A549 (cell line): ENCODE results near the gene NTRK3.

Source experiments
- CHD2 ChIP-seq: fragments of 150-350 bp; IDR thresholded peaks from 2 replicates; pipeline ENCODE4 v1.6.1; 2014; ENCODE audit warnings: low read length; ENCODE audit not compliant: partially characterized antibody
- KDM1A ChIP-seq: fragments of 200-600 bp; sonication (generic); IDR thresholded peaks from 2 replicates; pipeline ENCODE4 v1.6.1; 2016; ENCODE audit warnings: low read depth, mild to moderate bottlenecking
- MAZ ChIP-seq: fragments of 150-350 bp; IDR thresholded peaks from 2 replicates; pipeline ENCODE4 v1.6.1; 2014; ENCODE audit warnings: antibody characterized with exemption, low read depth, low read length, borderline replicate concordance
- POLR2A ChIP-seq: IDR thresholded peaks from 2 replicates; pipeline ENCODE4 v1.6.1; 2012; ENCODE audit warnings: mild to moderate bottlenecking, low read length
- RARB ChIP-seq: fragments of 250-450 bp; sonication (Bioruptor Pico); IDR thresholded peaks from 2 replicates; pipeline ENCODE4 v1.8.0; 2021; ENCODE audit warnings: mild to moderate bottlenecking, moderate library complexity
- TF ChIP-seq, protein P1 (sequence below): fragments of >200 bp; sonication (Bioruptor Twin); formaldehyde crosslinking; IDR thresholded peaks from 3 replicates; pipeline ENCODE4 v1.5.1; 2016

DNA sequence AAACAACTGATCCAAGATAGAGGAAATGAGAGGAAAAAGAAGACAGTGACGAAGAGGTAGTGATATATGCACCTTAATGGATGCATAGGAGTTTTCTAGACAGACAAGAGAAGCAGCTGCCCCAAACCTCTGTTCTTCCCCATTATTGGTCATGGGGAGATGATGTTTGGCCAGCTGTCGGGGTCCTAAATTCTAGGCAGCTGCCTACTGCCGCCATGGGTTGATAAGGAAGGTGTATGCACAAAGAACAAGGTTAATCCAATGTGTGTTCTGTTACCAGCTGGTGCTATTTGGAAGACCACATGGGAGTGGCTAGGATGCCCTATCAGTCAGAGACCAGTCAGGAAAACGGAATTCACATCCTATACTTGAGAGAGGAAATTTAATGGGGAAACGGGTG lies 47.4 kb downstream of the NTRK3 start:
- TF ChIP-seq POLR2A: no peak
- TF ChIP-seq KDM1A: no peak
- TF ChIP-seq, protein P1, sequence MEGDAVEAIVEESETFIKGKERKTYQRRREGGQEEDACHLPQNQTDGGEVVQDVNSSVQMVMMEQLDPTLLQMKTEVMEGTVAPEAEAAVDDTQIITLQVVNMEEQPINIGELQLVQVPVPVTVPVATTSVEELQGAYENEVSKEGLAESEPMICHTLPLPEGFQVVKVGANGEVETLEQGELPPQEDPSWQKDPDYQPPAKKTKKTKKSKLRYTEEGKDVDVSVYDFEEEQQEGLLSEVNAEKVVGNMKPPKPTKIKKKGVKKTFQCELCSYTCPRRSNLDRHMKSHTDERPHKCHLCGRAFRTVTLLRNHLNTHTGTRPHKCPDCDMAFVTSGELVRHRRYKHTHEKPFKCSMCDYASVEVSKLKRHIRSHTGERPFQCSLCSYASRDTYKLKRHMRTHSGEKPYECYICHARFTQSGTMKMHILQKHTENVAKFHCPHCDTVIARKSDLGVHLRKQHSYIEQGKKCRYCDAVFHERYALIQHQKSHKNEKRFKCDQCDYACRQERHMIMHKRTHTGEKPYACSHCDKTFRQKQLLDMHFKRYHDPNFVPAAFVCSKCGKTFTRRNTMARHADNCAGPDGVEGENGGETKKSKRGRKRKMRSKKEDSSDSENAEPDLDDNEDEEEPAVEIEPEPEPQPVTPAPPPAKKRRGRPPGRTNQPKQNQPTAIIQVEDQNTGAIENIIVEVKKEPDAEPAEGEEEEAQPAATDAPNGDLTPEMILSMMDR: no peak
- TF ChIP-seq RARB (CRISPR knock-in tag): no peak
- no peak for TF ChIP-seq CHD2
- TF ChIP-seq MAZ: no peak
